GM23248 (cell line): ENCODE measurements around the gene FBXO10.

Source experiments
- EZH2 ChIP-seq: fragments of 200-600 bp; sonication (generic); IDR thresholded peaks from 2 replicates; pipeline ENCODE4 v1.6.1; 2018; ENCODE audit warnings: antibody characterized with exemption, mild to moderate bottlenecking; ENCODE audit not compliant: insufficient read depth, poor library complexity, severe bottlenecking
- EZH2phosphoT487 ChIP-seq: fragments of 200-600 bp; sonication (generic); IDR thresholded peaks from 2 replicates; pipeline ENCODE4 v1.6.1; 2018; ENCODE audit warnings: antibody characterized with exemption, moderate library complexity, mild to moderate bottlenecking, low read depth; ENCODE audit not compliant: insufficient read depth

- TF ChIP-seq EZH2 (no peak), EZH2phosphoT487 (no peak)
These were observed 111.5 kb downstream of the FBXO10 start for GRCh38 chr9:37464426-37465248.
